Measurements from ENCODE around the gene PRLR.

PRLR gene

GRCh38 chr5:35166043-35166442, 64.2 kb downstream of the PRLR start:
- peak; percentile 32 for TF ChIP-seq CTCF (IDR thresholded peaks at IDR 0.05)
- TF ChIP-seq ZFX (IDR thresholded peaks at IDR 0.05; ENCODE audit: borderline replicate concordance): no peak
- H3K27ac ChIP-seq: no peak overlapping the region

GRCh38 chr5:35164860-35165542, 65.3 kb downstream of the PRLR start:
- no peak overlapping the region for H3K27ac ChIP-seq
- no peak for TF ChIP-seq CTCF (IDR thresholded peaks at IDR 0.05)
- TF ChIP-seq ZFX (IDR thresholded peaks at IDR 0.05; ENCODE audit: borderline replicate concordance): no peak

- no peak overlapping the region for H3K27ac ChIP-seq
- no peak for TF ChIP-seq CTCF (IDR thresholded peaks at IDR 0.05)
- TF ChIP-seq ZFX (IDR thresholded peaks at IDR 0.05; ENCODE audit: borderline replicate concordance): no peak
These were observed 66.6 kb downstream of the PRLR start for GRCh38 chr5:35163710-35164033.

- no peak overlapping the region for H3K27ac ChIP-seq
- TF ChIP-seq ZFX (IDR thresholded peaks at IDR 0.05; ENCODE audit: borderline replicate concordance) (no peak), CTCF (IDR thresholded peaks at IDR 0.05) (no peak)
These were observed 67.2 kb downstream of the PRLR start for GRCh38 chr5:35162848-35163709.

- H3K27ac ChIP-seq: no peak overlapping the region
These were observed 68.5 kb downstream of the PRLR start for GRCh38 chr5:35161652-35162273.

GRCh38 chr5:35160486-35161116, 69.7 kb downstream of the PRLR start:
- H3K27ac ChIP-seq: no peak overlapping the region
- TF ChIP-seq ZFX (IDR thresholded peaks at IDR 0.05; ENCODE audit: borderline replicate concordance) (no peak), CTCF (IDR thresholded peaks at IDR 0.05) (no peak)

More at GRCh38 chr5:35161652-35162273, 68.5 kb downstream of the PRLR start:
- TF ChIP-seq ZFX (IDR thresholded peaks at IDR 0.05; ENCODE audit: borderline replicate concordance): no peak
- no peak for TF ChIP-seq CTCF (IDR thresholded peaks at IDR 0.05)

Measured in 22Rv1 (cell line).